GM12875 (cell line): ENCODE results near the gene GRIK4.

Experiments used
- H3K4me3 ChIP-seq: one replicate; pipeline ENCODE4 v1.5.1; 2011; ENCODE audit warnings: low read depth, low read length, control low read depth
- TF ChIP-seq, protein P1 (sequence below): IDR thresholded peaks from 2 replicates; pipeline ENCODE4 v1.5.1; 2011; ENCODE audit warnings: low read depth, mild to moderate bottlenecking, control low read depth, inconsistent platforms, low read length, moderate library complexity, borderline replicate concordance; ENCODE audit not compliant: insufficient read depth

Gene GRIK4

DNA sequence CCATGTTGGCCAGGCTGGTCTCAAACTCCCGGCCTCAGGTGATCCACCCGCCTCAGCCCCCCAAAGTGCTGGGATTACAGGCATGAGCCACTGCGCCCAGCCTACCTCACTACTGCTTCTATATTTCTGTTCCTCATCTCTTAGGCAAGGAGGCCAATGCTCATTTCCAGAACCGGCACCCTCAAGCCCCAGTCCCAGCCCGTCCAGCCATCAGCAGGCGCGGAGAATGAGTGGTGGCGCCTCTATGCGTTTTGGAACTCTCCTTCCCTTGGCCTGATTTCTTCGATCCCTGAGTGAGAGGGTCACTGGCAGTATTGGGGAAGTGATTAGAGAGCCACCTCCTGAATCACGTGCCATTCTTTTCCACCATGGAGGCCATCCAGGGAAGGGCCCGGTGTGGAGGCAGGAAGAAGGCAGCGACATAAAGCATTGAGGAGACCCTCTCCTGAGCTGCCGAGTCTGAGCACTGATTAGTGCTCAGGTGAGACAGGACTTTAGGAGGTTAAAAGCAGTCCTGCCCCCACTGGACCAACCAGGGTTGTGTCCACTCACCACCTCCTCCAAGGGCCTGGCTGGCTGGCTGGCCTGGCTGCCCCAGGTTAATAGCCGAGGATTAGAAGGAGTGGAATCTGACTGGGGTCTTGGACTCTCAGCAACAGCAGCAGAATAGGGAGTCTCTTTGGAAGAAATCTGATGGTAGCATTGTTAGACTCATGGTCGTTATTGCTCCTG, 8.7 kb downstream of the GRIK4 start:
- H3K4me3 ChIP-seq = no peak overlapping the region
- TF ChIP-seq, protein P1, sequence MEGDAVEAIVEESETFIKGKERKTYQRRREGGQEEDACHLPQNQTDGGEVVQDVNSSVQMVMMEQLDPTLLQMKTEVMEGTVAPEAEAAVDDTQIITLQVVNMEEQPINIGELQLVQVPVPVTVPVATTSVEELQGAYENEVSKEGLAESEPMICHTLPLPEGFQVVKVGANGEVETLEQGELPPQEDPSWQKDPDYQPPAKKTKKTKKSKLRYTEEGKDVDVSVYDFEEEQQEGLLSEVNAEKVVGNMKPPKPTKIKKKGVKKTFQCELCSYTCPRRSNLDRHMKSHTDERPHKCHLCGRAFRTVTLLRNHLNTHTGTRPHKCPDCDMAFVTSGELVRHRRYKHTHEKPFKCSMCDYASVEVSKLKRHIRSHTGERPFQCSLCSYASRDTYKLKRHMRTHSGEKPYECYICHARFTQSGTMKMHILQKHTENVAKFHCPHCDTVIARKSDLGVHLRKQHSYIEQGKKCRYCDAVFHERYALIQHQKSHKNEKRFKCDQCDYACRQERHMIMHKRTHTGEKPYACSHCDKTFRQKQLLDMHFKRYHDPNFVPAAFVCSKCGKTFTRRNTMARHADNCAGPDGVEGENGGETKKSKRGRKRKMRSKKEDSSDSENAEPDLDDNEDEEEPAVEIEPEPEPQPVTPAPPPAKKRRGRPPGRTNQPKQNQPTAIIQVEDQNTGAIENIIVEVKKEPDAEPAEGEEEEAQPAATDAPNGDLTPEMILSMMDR = no peak

DNA sequence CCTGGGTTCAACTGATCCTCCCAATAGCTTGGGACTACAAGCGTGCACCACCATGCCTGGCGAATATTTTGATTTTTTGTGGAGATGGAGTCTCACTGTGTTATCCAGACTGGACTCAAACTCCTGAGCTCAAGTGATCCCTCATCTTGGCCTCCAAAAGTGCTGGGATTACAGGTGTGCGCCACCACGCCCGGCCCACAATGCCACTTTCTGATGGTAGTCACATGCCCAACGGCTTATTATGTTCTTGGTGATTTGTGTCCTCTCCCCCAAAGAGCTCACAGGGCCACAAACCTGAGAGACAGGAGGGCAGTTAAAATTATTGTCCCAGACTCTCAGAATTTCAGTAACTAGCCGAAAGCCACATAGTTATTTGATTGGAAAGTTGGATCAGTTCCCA, 9.6 kb downstream of the GRIK4 start:
- no peak overlapping the region for H3K4me3 ChIP-seq
- TF ChIP-seq, protein P1 = no peak

DNA sequence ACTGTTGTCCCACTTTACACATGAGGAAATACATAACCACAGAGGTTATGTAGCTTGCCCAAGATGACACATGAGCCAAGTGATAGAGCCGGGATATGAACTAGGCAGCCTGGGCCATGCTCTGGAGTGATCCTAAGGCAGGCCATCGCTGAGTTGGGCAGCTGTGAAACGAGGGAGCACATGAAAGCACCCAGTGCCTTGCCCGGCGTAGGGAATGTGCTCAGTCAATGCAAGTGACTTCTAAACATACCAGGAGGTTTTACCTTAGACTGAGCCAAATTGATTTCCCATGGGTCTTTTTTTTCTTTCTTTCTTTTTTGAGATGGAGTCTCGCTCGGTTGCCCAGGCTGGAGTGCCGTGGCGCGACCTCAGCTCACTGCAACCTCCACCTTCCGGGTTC, 10.5 kb downstream of the GRIK4 start:
- no peak overlapping the region for H3K4me3 ChIP-seq
- TF ChIP-seq, protein P1 = no peak

DNA sequence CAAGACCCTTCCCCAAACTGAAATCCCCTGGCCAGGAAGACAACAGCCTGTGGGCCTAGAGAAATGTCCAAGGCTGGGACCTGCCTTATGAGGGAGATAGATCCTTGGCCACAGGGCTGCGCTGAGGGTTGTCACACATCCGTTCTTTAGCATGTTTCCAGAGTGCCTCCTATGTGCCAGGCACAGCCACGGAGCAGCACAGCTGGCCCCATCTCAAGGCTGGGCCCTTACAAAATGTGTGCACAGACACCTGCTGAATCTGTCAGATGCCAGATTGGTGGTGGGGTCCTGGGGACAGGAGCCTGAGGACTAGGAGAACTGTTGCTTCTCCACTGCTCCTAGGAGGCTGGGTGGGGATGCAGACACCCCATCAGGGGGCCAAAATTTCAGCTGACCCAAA, 11.2 kb downstream of the GRIK4 start:
- H3K4me3 ChIP-seq = no peak overlapping the region
- TF ChIP-seq, protein P1 = no peak

DNA sequence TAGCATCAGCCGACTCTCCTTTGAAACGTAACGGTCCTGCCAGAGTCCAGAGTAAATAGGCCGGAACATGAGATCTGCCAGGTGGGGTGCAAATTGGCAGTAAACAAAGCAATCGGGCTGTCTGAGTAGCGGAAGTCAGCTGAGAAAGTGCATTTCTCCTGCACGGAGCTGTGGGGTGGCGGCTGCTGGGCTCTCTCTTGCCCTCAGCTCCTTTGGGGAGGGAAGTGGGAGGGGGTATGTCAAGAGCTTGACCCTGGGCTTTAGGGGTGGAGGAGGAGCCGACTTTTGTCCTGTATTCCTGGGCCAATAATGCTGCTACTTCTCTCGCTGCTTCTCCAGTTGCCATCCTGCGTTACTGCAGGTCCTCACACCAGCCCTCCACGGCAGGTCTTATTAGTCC, 11.6 kb downstream of the GRIK4 start:
- TF ChIP-seq, protein P1 = no peak
- no peak overlapping the region for H3K4me3 ChIP-seq

DNA sequence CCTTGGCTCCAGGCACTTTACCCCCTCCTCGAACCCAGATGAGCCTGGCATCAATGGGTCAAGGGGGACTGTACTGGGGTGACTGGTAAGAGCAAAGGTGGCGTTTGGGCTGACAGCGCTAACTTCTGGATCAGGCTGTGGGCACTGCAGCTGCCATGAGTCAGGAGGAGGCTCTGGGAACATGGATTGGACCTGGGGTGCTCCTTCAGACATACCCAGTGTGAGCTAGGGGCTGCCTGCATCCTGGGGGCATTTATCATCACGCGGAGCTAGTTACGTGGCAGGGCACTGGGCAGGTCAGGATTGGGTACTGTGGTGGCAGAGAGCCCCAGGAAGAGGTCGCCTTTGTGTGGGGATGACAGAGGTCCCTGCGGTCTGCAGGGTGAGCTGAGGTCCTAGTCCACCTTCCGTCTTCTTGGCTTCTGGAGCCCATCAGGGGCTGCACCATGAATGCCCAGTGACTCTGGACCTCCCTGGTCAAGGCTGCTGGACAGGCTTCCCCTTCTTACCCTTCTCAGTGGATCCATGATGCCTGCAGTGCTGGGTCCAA, 13.1 kb downstream of the GRIK4 start:
- TF ChIP-seq, protein P1 = no peak
- no peak overlapping the region for H3K4me3 ChIP-seq
